Lower leg skin (tissue), 4 donors: ENCODE results near the gene AMER2. TPM values are rescaled to one million over a fixed set of nuclear protein-coding genes. Genes with fewer than 3 reads are reported as not detected.

Experiments used
- DNase-seq, 2 donors: peaks; one replicate each; pipeline ENCODE4 v3.0.0-alpha.2; 2019; ENCODE audit warnings: low spot score in 2 of 2
- H3K4me3 ChIP-seq: fragments of 200-600 bp; sonication (generic); 2 replicates; pipeline ENCODE4 v1.5.1; 2017; ENCODE audit warnings: mild to moderate bottlenecking, low read depth; ENCODE audit not compliant: poor library complexity, severe bottlenecking
- CTCF ChIP-seq, 3 donors: fragments of 450-650 bp; IDR thresholded peaks; one replicate each; pipeline ENCODE4 v1.5.1; 2016; ENCODE audit warnings: antibody characterized with exemption in 3 of 3, mild to moderate bottlenecking in 3 of 3, moderate library complexity in 2 of 3
- POLR2A ChIP-seq, 2 donors: fragments of 450-650 bp; IDR thresholded peaks; one replicate each; pipeline ENCODE4 v1.6.1; 2016 to 2017; ENCODE audit warnings: antibody characterized with exemption in 2 of 2, mild to moderate bottlenecking in 1 of 2, moderate library complexity in 1 of 2
- WGBS, 2 donors: methylation state at CpG; one replicate each; pipeline ENCODE4 v1.1.5; 2018; 5-methylcytosine and 5-hydroxymethylcytosine counted together
- intact Hi-C: fragments of 100-400 bp; cut with DNase I; formaldehyde crosslinking; loops from one replicate; pipeline ENCODE4 v1.15.0; 2023; ENCODE audit warnings: low total_unique reads
- total RNA-seq, 4 donors: library from RNA; depleted of rRNA; stranded (reverse); fragments of >200 nt; gene quantifications; one replicate each; pipeline ENCODE4 v1.1.0, GENCODE V29; 2016

AMER2 gene
- total RNA-seq, 4 donors from 2014 or later, result 0.08 to 0.20 (median 0.13) TPM; not detected in 1

- no peak for TF ChIP-seq CTCF (IDR thresholded peaks at IDR 0.05)
- TF ChIP-seq POLR2A (IDR thresholded peaks at IDR 0.05), result no peak
- no peak for DNase-seq
- intact Hi-C loops, result no loop called here
- H3K4me3 ChIP-seq, result no peak overlapping the region
- WGBS, 2 donors, result 75 to 76% methylated on average over 4 of the region's 4 CpGs
Measured at GRCh38 chr13:25200783-25201182, 28.7 kb upstream of the AMER2 start.

- H3K4me3 ChIP-seq, result no peak overlapping the region
- no peak for TF ChIP-seq POLR2A (IDR thresholded peaks at IDR 0.05)
- no peak for TF ChIP-seq CTCF (IDR thresholded peaks at IDR 0.05)
- 54 to 67% methylated on average over 5 of the region's 5 CpGs for WGBS, 2 donors
- DNase-seq, result no peak
- intact Hi-C loops, result no loop called here
Measured at GRCh38 chr13:25198647-25199046, 26.6 kb upstream of the AMER2 start.

- 86 to 90% methylated on average over 11 of the region's 11 CpGs for WGBS, 2 donors
- no peak for TF ChIP-seq POLR2A (IDR thresholded peaks at IDR 0.05)
- no peak for TF ChIP-seq CTCF (IDR thresholded peaks at IDR 0.05)
Measured at GRCh38 chr13:25196971-25197370, 24.9 kb upstream of the AMER2 start.

GRCh38 chr13:25192936-25193335, 20.8 kb upstream of the AMER2 start:
- intact Hi-C loops, result no loop called here
- WGBS, 2 donors, result 72 to 76% methylated on average over 8 of the region's 8 CpGs

More at GRCh38 chr13:25196971-25197370, 24.9 kb upstream of the AMER2 start:
- DNase-seq, result no peak
- H3K4me3 ChIP-seq, result no peak overlapping the region
- intact Hi-C loops, result no loop called here

DNA sequence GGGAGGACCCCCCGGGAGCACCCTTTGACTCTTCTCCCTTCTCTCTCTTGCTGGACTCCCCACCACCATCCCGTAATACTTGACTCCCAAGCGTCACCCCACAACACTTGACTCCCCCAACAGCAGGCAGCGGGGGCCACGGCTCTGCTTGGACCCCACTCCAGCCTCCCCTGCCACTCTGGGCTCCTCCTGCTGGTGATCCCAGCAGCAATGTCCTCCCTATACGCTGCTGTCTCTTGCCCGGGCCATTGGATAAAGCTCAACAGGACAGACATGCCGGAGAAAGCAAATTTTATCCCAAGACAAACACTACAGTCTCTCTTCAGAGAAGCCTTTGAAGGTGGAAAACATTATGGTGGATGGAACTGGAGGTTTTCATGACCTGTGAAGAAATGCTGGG, 20.4 kb upstream of the AMER2 start:
- no peak overlapping the region for H3K4me3 ChIP-seq
- DNase-seq, result peak in 1 of 2 donors; percentile 65
- intact Hi-C loops, result no loop called here
- WGBS, 2 donors, result 83 to 88% methylated on average over 8 of the region's 8 CpGs
- TF ChIP-seq POLR2A (IDR thresholded peaks at IDR 0.05), result no peak
- no peak for TF ChIP-seq CTCF (IDR thresholded peaks at IDR 0.05)

More at GRCh38 chr13:25192936-25193335, 20.8 kb upstream of the AMER2 start:
- TF ChIP-seq CTCF (IDR thresholded peaks at IDR 0.05) (no peak), POLR2A (IDR thresholded peaks at IDR 0.05) (no peak)
- no peak for DNase-seq
- no peak overlapping the region for H3K4me3 ChIP-seq

DNA sequence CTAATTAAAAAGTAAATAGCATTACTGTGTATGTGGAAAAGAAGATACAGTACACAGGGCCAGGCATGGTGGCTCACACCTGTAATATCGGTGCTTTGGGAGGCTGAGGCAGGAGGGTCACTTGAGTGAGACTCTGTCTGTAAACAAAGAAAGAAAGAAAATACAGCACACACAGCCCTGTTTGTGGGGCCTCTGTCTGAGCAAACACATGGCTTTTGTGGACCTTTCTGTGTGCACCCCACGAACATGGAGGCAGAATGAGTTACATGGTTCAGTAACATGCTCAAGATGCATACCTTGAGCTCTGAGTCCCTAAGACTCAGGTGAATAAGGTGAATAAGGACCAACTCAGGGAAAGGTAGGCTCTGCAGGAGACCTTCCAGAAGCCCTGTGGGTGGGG, 20.0 kb upstream of the AMER2 start:
- TF ChIP-seq POLR2A (IDR thresholded peaks at IDR 0.05), result no peak
- no peak for TF ChIP-seq CTCF (IDR thresholded peaks at IDR 0.05)
- 83 to 86% methylated on average over 2 of the region's 2 CpGs for WGBS, 2 donors
- DNase-seq, result no peak
- intact Hi-C loops, result no loop called here
- H3K4me3 ChIP-seq, result no peak overlapping the region
